Peyer's patch (tissue), 4 donors: ENCODE results near the gene ARID1A.
A peak's percentile ranks its signal among the peaks of the same experiment; 100 is the strongest.
"Not testable (repeated sequence)": the region's sequence is repeated elsewhere in the genome, so short reads cannot be mapped to it uniquely, and the experiment has no call there.

Experiments used
- POLR2A ChIP-seq, 2 donors: fragments of 450-650 bp; IDR thresholded peaks; one replicate each; pipeline ENCODE4 v1.5.1; 2017; ENCODE audit warnings: antibody characterized with exemption in 2 of 2, mild to moderate bottlenecking in 2 of 2, moderate library complexity in 2 of 2
- TF ChIP-seq, protein P1 (sequence below), 6 experiments: fragments of 450-650 bp in 4 of 6; fragments of 200-600 bp in 2 of 6; sonication (generic) in 1 of 6; IDR thresholded peaks; one replicate each; pipeline ENCODE4 v1.5.1; 2017 to 2019; ENCODE audit warnings: antibody characterized with exemption in 6 of 6, mild to moderate bottlenecking in 3 of 6, moderate library complexity in 1 of 6

GRCh38 chr1:26810105-26810504 lies 114.3 kb downstream of the ARID1A start:
- TF ChIP-seq, protein P1, sequence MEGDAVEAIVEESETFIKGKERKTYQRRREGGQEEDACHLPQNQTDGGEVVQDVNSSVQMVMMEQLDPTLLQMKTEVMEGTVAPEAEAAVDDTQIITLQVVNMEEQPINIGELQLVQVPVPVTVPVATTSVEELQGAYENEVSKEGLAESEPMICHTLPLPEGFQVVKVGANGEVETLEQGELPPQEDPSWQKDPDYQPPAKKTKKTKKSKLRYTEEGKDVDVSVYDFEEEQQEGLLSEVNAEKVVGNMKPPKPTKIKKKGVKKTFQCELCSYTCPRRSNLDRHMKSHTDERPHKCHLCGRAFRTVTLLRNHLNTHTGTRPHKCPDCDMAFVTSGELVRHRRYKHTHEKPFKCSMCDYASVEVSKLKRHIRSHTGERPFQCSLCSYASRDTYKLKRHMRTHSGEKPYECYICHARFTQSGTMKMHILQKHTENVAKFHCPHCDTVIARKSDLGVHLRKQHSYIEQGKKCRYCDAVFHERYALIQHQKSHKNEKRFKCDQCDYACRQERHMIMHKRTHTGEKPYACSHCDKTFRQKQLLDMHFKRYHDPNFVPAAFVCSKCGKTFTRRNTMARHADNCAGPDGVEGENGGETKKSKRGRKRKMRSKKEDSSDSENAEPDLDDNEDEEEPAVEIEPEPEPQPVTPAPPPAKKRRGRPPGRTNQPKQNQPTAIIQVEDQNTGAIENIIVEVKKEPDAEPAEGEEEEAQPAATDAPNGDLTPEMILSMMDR (IDR thresholded peaks at IDR 0.05): peak; percentile 42 to 83 (median 75)
- TF ChIP-seq POLR2A (IDR thresholded peaks at IDR 0.05): not testable (repeated sequence)
